ENCODE results near the gene STPG1.
"Not testable (repeated sequence)": the region's sequence is repeated elsewhere in the genome, so short reads cannot be mapped to it uniquely, and the experiment has no call there.

The STPG1 gene
- total RNA-seq: 2.2 to 4.8 reads per million in 2 donors

- DNase-seq: peak; percentile 33 to 84 (median 56)
These were observed at the start of gene STPG1 for GRCh38 chr1:24413350-24414163. Gene STPG1 (minus strand): TSS chr1:24413782. CDS start chr1:24401388, 12,394 bp downstream.

GRCh38 chr1:24462128-24462527, 48.5 kb upstream of the STPG1 start:
- not testable (repeated sequence) for DNase-seq

GRCh38 chr1:24459551-24460266, 46.1 kb upstream of the STPG1 start:
- no peak for DNase-seq

- no peak for DNase-seq
These were observed 44.3 kb upstream of the STPG1 start for GRCh38 chr1:24457866-24458265.

GRCh38 chr1:24455272-24455671, 41.7 kb upstream of the STPG1 start:
- no peak for DNase-seq

- DNase-seq: no peak
These were observed 41.1 kb upstream of the STPG1 start for GRCh38 chr1:24454673-24455072.

- DNase-seq: no peak
These were observed 39.4 kb upstream of the STPG1 start for GRCh38 chr1:24452922-24453485.

- DNase-seq: no peak
These were observed 38.2 kb upstream of the STPG1 start for GRCh38 chr1:24451746-24452145.

- no peak for DNase-seq
These were observed 37.3 kb upstream of the STPG1 start for GRCh38 chr1:24450857-24451397.

GRCh38 chr1:24450316-24450715, 36.7 kb upstream of the STPG1 start:
- no peak for DNase-seq

GRCh38 chr1:24446446-24446845, 32.9 kb upstream of the STPG1 start:
- DNase-seq: not testable (repeated sequence)

- DNase-seq: no peak
These were observed 29.7 kb upstream of the STPG1 start for GRCh38 chr1:24443241-24443656.

GRCh38 chr1:24442764-24443163, 29.2 kb upstream of the STPG1 start:
- DNase-seq: no peak

- DNase-seq: no peak
These were observed 28.6 kb upstream of the STPG1 start for GRCh38 chr1:24441996-24442668.

- DNase-seq: no peak
These were observed 27.9 kb upstream of the STPG1 start for GRCh38 chr1:24441480-24441879.

GRCh38 chr1:24440436-24440835, 26.9 kb upstream of the STPG1 start:
- DNase-seq: no peak

GRCh38 chr1:24438423-24438901, 24.9 kb upstream of the STPG1 start:
- DNase-seq: no peak

GRCh38 chr1:24437631-24438396, 24.2 kb upstream of the STPG1 start:
- DNase-seq: no peak

GRCh38 chr1:24435782-24436365, 22.3 kb upstream of the STPG1 start:
- no peak for DNase-seq

GRCh38 chr1:24427545-24427862, 13.9 kb upstream of the STPG1 start:
- DNase-seq: no peak

GRCh38 chr1:24426744-24427544, 13.4 kb upstream of the STPG1 start:
- DNase-seq: no peak
